ENCODE measurements around the gene GMDS.

Gene GMDS

DNA sequence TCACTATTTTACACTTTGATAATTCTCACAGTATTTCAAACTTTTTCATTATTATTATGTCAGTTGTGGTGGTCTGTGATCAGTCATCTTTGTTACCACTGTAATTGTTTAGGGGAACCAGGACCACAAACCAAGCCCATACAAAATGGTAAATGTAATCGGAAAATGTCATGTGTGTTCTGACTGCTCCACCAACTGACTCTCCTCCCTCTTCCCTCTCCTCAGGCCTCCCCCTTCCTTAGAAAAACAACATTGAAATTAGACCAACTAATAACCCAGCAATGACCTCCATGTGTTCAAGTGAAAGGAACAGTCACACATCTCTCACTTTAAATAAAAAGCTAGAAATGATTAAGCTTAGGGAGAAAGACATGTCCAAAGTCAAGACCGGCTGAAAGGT is 63.8 kb downstream of the GMDS start:
- no peak for DNase-seq (ENCODE audit: low read depth in 4 of 4, low spot score in 1 of 4)

GRCh38 chr6:2179950-2180349 is 65.5 kb downstream of the GMDS start:
- no peak for DNase-seq (ENCODE audit: low read depth in 4 of 4, low spot score in 1 of 4)

DNA sequence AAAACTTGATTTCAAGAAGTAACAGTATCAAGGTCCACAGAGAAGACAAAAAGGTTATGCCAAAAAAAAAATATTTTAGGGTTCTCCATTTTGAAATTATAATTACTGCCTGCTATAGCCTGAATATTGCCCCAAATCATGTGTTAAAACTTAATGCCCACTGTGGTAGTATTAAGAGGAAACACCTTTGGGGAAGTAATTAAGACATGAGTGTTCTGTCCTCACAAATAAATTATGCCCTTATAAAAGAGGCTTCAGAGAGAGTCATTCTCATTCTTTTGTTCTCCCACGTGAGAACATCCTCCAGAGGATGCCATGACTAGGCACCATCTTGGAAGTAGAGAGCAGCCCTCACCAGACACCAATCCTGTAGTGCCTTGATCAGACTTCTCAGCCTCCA is 66.2 kb downstream of the GMDS start:
- DNase-seq (ENCODE audit: low read depth in 4 of 4, low spot score in 1 of 4): no peak

DNA sequence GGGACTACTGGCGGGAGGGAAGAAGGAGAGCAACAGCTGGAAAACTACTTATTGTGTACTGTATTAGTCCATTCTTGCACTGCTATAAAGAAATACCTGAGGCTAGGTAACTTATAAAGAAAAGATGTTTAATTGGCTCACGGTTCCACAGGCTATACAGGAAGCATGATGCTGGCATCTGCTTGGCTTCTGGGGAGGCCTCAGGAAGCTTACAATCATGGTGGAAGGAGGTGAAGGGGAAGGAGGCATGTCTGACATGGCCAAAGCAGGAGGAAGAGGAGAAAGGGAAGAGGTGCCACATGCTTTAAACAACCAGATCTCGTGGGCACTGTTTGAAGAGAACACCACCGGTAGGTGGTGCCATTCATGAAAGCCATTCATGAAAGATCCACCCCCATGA is 67.3 kb downstream of the GMDS start:
- DNase-seq (ENCODE audit: low read depth in 4 of 4, low spot score in 1 of 4): no peak

GRCh38 chr6:2175825-2176224 is 69.6 kb downstream of the GMDS start:
- no peak for DNase-seq (ENCODE audit: low read depth in 4 of 4, low spot score in 1 of 4)

- DNase-seq (ENCODE audit: low read depth in 4 of 4, low spot score in 1 of 4): no peak
These were observed 72.0 kb downstream of the GMDS start for GRCh38 chr6:2173203-2173961.

DNA sequence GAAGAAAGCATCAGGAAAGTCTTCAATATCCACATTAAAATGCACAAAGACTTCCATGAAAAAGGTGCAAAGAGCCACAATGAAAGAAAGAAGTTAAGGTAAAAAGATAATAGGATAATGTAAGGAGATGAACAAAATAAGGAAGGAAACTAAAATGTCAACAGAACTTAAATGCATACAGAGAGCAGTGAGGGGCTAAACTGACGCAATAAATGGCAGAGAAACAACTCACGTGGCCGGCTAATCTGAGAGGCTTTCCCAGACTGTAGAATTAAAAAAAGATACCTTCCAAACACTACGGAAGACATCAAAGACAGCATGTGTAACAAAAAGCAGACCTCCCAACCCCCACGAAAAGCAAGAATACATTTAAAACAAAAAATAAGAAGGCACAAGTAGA is 73.7 kb downstream of the GMDS start:
- DNase-seq (ENCODE audit: low read depth in 4 of 4, low spot score in 1 of 4): no peak

DNA sequence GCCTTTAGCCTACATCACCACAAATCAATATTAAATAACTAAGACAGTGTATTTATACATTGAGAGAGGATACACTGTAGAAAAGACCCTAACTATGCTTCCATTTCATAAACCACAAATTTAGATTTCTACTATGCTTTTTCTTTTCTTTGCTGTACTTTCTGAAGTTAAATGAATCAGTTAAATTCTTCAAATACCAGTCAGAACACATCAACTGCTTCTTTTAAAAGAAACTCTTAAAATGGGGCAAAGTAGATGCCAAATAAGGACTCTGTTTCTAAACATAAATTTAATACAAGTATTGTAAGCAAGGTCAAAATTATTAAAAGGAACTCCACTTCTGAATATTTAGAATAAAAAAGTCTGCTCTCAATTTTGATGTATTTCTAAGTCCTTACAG is 76.9 kb downstream of the GMDS start:
- DNase-seq (ENCODE audit: low read depth in 4 of 4, low spot score in 1 of 4): no peak

- no peak for DNase-seq (ENCODE audit: low read depth in 4 of 4, low spot score in 1 of 4)
These were observed 78.7 kb downstream of the GMDS start for GRCh38 chr6:2166717-2167116.

DNA sequence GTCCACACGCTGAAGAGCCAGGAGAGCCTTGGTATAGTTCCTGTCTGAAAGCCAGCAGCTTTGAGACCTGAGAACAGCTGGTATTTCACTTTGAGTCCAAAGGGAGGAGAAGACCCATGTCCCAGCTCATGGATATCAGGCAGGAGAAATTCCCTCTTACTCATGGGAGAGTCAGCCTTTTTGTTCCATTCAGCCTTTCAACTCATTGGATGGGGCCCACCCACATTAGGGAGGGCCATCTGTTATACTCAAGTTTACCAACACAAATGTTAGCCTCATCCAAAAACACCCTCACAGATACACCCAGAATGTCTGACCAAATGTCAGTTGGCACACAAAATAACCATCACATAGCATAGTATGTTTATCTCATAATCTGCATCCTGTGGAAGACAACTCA is 80.1 kb downstream of the GMDS start:
- DNase-seq (ENCODE audit: low read depth in 4 of 4, low spot score in 1 of 4): no peak

GRCh38 chr6:2164481-2164880 is 80.9 kb downstream of the GMDS start:
- no peak for DNase-seq (ENCODE audit: low read depth in 4 of 4, low spot score in 1 of 4)

DNA sequence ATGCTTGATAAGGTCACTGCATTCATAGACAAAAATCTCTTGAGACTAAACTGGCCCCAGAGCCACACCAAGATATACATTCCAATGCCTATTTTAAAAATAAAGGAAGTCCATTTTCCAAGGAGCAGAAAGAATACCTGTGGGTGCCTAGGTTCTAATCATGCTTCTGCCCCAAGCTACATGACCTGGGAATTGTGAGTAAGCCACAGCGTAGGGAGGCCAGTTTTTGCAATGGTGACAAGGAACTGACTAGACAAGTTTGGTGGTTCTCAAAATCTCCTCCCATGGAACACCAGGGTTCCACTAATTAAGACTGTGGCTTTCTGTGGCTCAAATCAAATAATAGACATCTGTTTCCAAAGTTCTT is 83.3 kb downstream of the GMDS start:
- no peak for DNase-seq (ENCODE audit: low read depth in 4 of 4, low spot score in 1 of 4)

GRCh38 chr6:2158596-2159271 is 86.7 kb downstream of the GMDS start:
- no peak for DNase-seq (ENCODE audit: low read depth in 4 of 4, low spot score in 1 of 4)

GRCh38 chr6:2157441-2158127 is 87.8 kb downstream of the GMDS start:
- DNase-seq (ENCODE audit: low read depth in 4 of 4, low spot score in 1 of 4): no peak

DNA sequence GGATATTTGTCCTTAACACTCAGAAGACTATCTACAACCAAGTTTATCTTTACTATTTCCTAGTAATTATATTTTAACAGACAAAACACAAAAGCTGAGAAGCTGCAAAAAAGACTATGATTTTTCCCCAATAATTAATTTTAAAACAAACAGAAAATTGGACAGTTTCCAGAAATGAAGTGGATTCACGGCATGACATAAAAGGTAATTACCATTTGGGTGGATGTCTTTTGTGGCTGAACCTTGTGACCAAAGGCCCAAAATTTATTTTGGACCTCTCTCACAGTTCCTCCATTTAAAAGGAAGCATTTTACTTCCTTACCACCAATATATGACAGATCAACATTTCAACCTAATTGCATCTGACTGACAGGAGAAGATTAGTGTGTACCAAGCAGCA is 90.2 kb downstream of the GMDS start:
- no peak for DNase-seq (ENCODE audit: low read depth in 4 of 4, low spot score in 1 of 4)

- no peak for DNase-seq (ENCODE audit: low read depth in 4 of 4, low spot score in 1 of 4)
These were observed 95.9 kb downstream of the GMDS start for GRCh38 chr6:2149361-2150006.

DNA sequence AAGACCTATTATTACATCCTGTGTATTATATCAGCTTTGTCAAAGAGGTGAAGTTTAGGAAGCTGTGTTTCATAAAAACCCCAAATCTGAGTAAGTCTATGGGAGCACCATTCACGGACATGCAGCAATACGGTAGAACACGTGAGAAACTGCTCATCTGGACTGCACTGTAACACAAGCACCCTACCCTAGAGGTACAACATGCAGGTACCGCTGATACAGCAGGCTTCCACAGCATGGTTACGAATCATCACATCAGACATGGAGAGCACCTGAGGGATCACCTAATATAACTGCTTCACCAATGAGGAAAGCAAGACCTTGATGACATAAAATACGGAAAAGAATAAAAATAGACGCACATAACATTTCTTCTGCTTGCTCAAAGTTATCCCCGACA is 96.7 kb downstream of the GMDS start:
- no peak for DNase-seq (ENCODE audit: low read depth in 4 of 4, low spot score in 1 of 4)

DNA sequence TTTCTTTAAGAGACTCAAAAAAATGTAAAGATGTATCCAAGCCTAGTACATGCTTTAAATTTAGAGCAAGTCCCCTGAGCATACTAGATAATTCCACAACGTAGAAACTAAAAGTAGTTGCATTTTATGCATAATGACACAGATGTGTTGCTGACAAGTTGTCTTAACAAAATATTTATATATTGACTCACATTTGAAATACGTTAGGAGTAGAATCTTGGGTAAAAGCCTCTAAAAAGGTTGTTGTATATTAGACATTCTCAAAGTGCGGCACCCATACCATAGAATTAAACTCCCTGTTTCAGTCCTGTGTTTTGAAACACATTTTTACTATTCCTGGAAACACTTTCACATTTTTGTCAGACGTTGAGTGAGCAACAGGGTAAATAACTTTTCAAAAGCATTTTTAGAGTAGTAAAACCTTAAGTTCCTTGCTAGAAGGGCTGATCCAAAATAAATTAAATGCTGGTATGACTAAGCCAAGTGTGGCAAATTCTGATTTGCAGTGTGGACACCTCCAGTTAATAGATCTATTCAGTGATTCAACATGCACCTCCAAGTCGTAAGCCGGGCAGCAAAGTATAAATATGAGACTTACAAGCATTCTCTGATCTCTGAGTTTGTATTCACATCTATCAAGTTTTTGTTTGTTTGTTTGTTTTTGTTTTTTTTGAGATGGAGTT is 97.5 kb downstream of the GMDS start:
- DNase-seq (ENCODE audit: low read depth in 4 of 4, low spot score in 1 of 4): no peak

- DNase-seq (ENCODE audit: low read depth in 4 of 4, low spot score in 1 of 4): no peak
These were observed 98.1 kb downstream of the GMDS start for GRCh38 chr6:2147261-2147660.

DNA sequence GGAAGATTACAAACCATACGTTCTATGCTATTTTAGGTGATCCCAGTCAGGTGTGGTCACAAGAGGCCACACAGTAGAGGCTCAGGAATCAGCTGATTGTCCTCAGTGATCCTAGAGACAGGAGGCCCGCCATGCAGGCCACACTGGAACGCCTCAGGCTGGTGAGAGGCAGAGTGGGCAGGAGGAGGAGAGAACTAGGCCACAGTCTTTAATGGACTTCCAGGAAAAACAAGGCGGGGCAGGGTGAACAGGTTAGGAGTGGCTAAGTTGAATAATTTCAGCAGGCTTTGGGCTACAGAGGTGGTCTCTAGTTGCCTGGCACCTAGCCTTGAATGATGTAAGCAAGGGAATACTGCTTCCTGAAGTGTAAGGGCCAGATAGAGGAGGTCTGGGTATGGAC is 101.2 kb downstream of the GMDS start:
- DNase-seq (ENCODE audit: low read depth in 4 of 4, low spot score in 1 of 4): no peak

- no peak for DNase-seq (ENCODE audit: low read depth in 4 of 4, low spot score in 1 of 4)
These were observed 103.6 kb downstream of the GMDS start for GRCh38 chr6:2141644-2142290.
